Keratinocyte (primary cell): ENCODE measurements around the gene GFPT2.

ENCODE experiments used
- EZH2 ChIP-seq: IDR thresholded peaks from one replicate; pipeline ENCODE4 v1.6.1; 2012; ENCODE audit warnings: inconsistent platforms, mild to moderate bottlenecking, low read length, moderate library complexity
- TF ChIP-seq, protein P1 (sequence below), 3 experiments: IDR thresholded peaks in 1 of 3; conservative IDR thresholded peaks in 1 of 3; optimal IDR thresholded peaks in 1 of 3; 2 replicates in 2 of 3; 3 replicates in 1 of 3; pipeline versions ENCODE3 to v1.5.1; 2011; ENCODE audit warnings: low read length in 3 of 3, mild to moderate bottlenecking in 3 of 3, moderate library complexity in 2 of 3, control low read depth in 1 of 3, inconsistent platforms in 1 of 3; ENCODE audit not compliant: insufficient read depth in 2 of 3; ENCODE audit errors: extremely low read depth in 1 of 3

DNA sequence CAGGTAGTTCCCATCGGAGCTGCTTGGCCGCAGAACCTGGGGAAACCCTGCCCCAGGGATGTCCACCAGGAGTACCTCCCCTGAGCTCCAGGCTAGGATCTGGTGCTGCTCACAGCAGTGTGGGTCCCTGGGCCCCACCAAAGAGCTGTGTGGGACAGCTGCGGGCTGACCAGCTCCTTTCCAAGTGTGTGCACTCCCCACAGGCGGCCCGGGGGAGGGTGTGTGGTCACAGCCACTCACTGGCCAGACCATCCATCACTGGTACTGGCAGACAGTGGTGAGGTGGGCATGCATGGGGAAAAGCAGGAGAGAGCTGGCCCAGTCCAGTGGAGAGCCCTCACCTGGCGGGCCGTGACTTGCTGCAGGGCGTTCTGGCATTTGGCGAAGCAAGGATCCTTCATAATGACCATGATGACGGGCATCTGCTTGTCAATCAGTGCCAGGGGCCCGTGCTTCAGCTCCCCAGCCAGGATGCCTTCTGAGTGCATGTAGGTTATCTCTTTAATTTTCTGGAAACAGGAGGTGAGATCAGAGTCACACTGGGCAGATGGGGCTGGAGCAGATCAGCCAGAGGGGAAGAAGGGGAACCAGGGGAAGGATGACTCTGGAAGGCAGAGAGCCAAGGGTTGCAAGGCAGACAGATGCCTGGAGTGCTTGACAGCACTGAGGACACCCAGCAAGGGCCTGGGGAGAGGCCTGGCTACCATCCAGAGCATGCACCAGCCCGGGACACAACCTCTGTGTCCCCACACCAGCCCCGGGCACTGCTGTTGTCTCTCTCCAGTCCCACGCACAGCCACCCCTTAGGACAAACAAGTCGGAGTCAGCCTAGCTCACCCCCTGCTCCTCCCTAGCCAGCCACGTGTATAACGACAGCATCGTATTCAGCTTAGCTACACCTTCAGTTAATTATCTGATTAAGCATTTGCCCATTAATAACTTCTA, 48.4 kb downstream of the GFPT2 start:
- TF ChIP-seq, protein P1, sequence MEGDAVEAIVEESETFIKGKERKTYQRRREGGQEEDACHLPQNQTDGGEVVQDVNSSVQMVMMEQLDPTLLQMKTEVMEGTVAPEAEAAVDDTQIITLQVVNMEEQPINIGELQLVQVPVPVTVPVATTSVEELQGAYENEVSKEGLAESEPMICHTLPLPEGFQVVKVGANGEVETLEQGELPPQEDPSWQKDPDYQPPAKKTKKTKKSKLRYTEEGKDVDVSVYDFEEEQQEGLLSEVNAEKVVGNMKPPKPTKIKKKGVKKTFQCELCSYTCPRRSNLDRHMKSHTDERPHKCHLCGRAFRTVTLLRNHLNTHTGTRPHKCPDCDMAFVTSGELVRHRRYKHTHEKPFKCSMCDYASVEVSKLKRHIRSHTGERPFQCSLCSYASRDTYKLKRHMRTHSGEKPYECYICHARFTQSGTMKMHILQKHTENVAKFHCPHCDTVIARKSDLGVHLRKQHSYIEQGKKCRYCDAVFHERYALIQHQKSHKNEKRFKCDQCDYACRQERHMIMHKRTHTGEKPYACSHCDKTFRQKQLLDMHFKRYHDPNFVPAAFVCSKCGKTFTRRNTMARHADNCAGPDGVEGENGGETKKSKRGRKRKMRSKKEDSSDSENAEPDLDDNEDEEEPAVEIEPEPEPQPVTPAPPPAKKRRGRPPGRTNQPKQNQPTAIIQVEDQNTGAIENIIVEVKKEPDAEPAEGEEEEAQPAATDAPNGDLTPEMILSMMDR (optimal IDR thresholded peaks at IDR 0.05 in 1 of 3, IDR thresholded peaks at IDR 0.05 in 1 of 3, conservative IDR thresholded peaks at IDR 0.05 in 1 of 3; ENCODE audit: extremely low read depth in 1 of 3, insufficient read depth in 2 of 3, low read length in 3 of 3): no peak
- no peak for TF ChIP-seq EZH2
